ENCODE data around the gene GPD1L.

- no peak for TF ChIP-seq POLR2A (IDR thresholded peaks at IDR 0.05)
- TF ChIP-seq, protein P1, sequence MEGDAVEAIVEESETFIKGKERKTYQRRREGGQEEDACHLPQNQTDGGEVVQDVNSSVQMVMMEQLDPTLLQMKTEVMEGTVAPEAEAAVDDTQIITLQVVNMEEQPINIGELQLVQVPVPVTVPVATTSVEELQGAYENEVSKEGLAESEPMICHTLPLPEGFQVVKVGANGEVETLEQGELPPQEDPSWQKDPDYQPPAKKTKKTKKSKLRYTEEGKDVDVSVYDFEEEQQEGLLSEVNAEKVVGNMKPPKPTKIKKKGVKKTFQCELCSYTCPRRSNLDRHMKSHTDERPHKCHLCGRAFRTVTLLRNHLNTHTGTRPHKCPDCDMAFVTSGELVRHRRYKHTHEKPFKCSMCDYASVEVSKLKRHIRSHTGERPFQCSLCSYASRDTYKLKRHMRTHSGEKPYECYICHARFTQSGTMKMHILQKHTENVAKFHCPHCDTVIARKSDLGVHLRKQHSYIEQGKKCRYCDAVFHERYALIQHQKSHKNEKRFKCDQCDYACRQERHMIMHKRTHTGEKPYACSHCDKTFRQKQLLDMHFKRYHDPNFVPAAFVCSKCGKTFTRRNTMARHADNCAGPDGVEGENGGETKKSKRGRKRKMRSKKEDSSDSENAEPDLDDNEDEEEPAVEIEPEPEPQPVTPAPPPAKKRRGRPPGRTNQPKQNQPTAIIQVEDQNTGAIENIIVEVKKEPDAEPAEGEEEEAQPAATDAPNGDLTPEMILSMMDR (IDR thresholded peaks at IDR 0.05) = no peak
Measured at GRCh38 chr3:32117320-32117719, 10.9 kb downstream of the GPD1L start.

All from heart left ventricle (tissue), 13 donors.